ENCODE measurements around the gene ASH1L.
"Not testable (repeated sequence)": the region's sequence is repeated elsewhere in the genome, so short reads cannot be mapped to it uniquely, and the experiment has no call there.

ASH1L gene

DNA sequence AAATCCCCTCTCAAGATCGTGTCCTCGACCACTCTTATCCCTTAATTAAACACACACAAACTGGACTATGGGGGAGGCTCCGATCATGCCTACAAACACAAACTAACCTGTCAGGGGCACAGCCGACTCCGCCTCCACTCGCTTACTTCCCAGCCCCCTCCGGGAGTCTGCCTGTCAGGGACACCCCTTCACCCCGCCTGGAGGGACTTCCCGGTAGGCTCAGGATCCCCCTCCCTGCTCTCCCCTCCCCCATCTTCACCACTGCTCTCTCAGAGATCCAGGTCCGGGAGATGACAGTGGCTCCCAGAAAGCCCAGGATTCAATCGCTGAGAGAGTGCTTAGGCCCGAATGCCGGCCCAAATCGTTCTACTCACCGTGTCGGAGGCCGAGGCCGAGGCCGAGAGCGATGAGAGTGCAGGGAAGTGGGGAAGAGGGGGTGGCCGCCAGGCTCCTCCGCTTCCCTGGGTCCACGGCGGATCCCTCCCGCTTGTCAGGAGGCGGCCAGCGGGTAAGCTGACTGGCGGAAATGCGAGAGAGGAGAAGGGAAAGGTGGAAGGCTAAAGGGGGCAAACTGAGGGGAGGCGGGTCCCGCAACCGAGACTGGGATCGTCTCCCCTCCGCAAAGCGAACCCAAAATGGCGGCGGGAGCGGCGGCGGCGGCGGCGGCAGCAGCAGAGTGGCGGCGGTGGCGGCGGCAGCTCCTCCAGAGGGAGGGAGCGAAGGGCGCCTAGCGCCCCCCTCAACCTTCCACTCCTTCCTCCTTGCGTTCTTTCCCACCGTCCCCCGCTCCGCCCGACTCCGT lies 623 bp downstream of the ASH1L start:
- not testable (repeated sequence) for DNase-seq (ENCODE audit: low read depth, low spot score)
- peak overlapping the region; percentile 92 for H3K27ac ChIP-seq

DNA sequence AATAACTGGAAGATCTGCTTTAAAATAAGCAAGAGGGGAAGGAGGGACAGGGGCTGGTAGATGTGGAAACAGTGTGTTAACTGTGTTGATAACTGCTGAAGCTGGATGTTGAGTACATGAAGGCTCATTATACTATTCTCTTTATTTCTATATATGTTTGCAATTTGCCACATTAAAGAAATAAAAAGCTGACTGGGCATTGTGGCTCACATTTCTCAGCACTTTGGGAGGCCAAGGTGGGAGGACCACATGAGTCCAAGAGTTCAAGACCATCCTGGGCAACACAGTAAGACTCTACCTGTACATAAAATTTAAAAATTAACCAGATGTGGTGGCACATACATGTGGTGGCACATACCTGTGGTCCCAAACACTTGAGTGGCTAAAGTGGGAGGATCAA lies 6.7 kb downstream of the ASH1L start:
- no peak for DNase-seq (ENCODE audit: low read depth, low spot score)

DNA sequence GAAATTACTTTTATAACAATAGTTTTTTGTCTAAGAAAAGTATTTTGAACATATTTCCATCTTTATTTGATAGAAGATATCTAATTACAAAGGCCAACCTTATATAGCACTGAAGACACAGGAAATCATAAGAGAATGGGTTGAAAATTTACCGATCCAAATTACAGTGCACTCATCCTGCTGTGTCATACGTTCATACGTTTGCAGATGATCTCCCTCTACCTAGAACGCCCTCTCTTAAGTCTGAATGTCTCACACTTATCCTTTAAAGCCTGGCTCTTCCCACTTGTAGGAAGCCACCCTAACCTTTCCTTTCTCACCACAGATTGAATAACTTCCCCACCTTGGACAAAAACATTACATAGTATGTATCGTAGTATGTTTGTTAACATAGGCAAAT lies 9.3 kb downstream of the ASH1L start:
- no peak for DNase-seq (ENCODE audit: low read depth, low spot score)
- H3K27ac ChIP-seq = no peak overlapping the region

More for the DNA sequence above, 6.7 kb downstream of the ASH1L start:
- H3K27ac ChIP-seq = no peak overlapping the region

DNA sequence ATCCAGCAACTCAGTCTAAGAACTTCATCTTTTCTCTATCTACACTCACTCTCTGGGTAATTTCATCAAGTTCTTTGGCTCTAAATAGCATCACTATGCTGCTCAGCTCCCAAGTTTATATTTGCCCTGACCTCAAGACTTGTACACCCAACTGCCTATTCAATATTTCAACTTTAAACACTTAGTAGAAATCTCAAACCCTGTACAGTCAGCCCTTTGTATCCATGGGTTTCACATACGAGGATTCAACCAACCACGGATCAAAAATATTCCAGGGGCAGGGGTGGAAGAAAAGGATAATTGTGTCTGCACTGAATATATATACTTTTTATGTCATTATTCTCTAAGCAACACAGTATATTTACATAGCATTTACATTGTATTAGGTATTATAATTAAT lies 13.9 kb downstream of the ASH1L start:
- no peak for DNase-seq (ENCODE audit: low read depth, low spot score)
- H3K27ac ChIP-seq = no peak overlapping the region

DNA sequence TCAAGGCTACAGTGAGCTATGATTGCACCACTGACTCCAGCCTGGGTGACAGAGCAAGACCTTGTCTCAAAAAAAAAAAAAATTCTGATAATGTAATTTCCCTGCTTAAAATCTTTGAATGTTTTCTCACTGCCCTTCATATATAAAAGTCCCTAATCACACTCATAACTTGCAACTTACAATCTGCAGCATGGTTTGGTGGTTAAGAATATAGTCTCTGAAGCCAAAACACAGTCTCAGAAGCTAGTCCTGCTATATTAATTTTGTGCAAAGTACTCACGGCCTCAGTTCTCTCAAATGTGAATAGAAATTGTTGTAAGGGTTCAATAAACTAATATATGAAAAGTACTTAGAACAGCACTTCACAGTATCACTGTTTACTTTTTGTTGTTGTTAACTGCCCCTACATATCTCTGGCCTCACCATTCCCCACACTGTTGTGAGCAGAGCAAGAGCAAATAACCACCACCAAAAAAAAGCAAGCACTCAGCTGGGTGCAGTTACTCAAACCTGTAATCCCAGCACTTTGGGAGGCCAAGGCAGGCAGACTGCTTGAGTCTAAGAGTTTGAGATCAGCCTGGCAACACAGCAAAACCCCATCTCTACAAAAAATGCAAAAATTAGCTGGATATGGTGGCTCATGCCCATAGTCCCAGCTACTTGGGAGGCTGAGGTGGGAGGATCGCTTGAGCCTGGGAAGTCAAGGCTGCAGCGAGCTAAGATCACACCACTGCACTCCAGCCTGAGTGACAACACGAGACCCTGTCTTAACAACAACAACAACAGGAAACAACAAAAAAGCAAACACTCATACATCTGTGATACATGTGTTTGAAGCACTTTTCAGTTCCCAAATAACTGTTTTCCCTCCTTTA lies 22.4 kb downstream of the ASH1L start:
- no peak overlapping the region for H3K27ac ChIP-seq
- DNase-seq (ENCODE audit: low read depth, low spot score) = no peak

DNA sequence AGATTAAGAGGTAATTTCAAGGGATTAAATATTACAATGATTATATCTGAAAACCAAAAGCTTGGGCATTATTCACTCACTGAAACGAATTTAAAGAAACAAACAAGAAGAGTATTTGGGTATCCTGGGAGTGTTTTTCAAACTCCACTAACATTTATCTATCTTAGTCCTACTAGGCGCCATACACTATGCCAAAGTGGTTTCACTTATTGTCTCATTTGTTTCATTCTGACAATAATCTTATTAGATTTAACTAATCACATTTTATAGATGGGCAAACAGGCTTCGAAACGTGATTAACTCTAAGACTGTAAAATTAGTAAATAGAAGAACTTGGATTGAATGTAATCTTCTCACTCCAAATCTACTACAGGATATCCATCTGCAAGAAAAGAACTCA lies 25.4 kb downstream of the ASH1L start:
- no peak overlapping the region for H3K27ac ChIP-seq
- no peak for DNase-seq (ENCODE audit: low read depth, low spot score)

DNA sequence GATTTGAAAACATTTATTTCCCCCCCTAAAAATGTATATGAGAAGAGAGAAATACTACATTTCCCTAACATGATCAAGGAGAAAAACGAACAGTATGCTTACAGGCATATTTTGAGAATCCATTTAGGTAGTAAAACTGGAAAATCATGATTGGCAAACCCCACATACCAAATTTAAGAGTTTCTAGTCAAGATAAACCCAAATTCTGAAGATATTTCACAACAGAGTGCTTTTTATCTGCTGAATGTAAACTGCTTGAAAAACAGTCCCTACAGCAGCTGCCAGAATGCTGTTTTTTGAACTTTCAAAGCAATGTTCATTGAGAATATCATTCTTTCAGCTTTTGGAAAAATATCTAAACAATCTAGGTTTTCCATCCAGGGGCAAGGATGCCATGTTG lies 31.0 kb downstream of the ASH1L start:
- H3K27ac ChIP-seq = no peak overlapping the region

DNA sequence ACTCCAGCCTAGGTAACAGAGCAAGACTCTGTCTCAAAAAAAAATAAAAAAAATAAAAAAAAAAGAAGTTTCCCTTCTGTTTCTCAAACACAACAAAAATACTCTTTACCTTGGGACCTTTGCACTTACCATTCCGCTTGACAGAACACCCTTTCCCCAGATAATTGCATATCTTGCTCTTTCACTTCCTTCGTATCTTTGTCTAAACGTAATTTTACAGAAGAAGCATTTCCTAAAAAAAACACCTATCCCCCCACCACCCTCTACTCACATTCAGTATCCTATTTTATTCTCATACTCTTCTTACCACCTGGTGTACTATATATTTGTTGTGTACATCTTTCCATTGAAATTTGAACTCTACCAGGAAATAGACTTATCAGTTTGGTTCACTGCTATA lies 32.7 kb downstream of the ASH1L start:
- no peak for DNase-seq (ENCODE audit: low read depth, low spot score)
- H3K27ac ChIP-seq = no peak overlapping the region

More for the DNA sequence above, 31.0 kb downstream of the ASH1L start:
- no peak for DNase-seq (ENCODE audit: low read depth, low spot score)

DNA sequence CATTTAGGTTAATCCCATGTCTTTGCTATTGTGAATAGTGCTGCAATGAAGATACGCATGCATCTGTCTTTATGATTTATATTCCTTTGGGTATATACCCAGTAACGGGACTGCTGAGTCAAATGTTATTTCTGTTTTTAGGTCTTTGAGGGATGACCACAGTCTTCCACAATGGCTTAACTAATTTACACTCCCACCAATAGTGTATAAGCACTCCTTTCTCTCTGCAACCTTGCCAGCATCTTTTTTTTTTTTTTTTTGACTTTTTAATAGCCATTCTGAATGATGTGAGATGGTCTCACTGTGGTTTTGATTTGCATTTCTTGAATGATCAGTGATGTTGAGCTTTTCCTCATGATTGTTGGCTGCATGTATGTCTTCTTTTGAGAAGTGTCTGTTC lies 33.5 kb downstream of the ASH1L start:
- DNase-seq (ENCODE audit: low read depth, low spot score) = no peak
- H3K27ac ChIP-seq = no peak overlapping the region

DNA sequence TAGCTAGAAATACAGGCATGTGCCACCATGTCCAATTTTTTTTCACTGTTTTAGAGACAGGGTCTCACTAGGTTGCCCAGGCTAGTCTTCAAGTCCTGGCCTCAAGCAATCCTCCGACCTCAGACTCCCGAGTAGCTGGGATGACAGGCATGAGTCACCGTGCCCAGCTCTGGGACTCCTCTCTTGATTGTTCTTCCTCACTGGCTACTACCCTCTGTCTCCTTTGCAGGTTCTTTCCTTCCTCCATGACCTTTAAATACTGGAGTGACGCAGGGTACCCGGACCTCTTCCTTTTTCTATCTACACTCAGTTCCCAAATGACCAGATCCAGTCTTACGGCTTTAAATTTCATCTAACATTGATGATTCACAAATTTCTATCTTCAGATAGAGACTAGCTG lies 34.9 kb downstream of the ASH1L start:
- H3K27ac ChIP-seq = no peak overlapping the region
- DNase-seq (ENCODE audit: low read depth, low spot score) = no peak

DNA sequence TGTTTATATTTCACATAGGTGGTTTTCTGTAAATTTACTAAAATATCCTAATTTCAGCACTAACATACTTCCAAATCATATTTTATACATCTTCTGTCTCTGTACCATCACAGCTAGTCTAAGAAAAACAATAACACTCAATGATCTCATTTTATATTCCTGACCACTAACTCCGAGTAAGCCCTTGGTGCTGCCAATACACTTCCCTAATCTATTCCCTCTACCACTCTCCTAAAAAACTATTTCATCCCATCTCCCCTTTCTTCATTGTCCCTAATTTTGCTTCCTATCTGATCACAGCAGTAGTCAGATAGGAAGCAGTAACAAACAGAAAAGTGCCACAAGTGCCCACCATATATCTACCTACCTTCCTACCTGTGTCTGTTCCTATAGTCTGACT lies 36.2 kb downstream of the ASH1L start:
- no peak for DNase-seq (ENCODE audit: low read depth, low spot score)
- H3K27ac ChIP-seq = no peak overlapping the region

DNA sequence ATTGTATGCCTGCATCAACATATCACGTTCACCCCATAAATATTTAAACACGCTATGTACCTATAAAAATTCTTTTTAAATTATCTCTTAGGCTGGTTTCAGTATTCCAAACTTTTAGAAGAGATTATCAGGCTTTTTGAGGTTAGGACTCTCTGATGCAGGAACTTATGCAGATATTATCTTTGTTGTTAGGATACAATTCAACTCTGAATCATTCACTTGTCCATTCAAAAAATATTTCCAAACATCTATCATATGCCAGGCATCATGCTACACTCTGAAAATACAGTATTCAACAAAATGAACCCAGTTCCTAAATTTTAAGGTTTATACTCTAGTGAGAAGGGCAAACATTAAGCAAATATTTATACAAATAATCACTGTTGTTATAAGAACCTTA lies 40.5 kb downstream of the ASH1L start:
- DNase-seq (ENCODE audit: low read depth, low spot score) = no peak
- no peak overlapping the region for H3K27ac ChIP-seq

DNA sequence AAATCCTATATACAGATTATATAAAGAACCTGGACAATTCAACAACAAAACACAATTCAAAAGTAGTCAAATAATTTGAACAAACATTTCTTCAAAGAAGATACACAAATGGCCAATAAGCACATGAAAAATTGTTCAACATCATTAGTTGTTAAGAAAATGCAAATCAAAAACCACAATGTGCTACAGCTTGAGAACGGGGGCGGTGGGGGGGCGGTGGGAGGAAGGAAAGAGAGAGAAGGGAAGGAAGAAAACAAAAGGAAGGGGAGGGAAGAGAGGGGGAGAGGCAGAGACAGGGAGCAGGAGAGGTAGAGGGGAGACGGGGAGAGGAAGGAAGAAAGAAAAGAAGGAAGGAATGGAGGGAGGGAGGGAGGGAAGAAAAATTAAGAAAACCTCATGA lies 44.1 kb downstream of the ASH1L start:
- DNase-seq (ENCODE audit: low read depth, low spot score) = no peak
- H3K27ac ChIP-seq = no peak overlapping the region

DNA sequence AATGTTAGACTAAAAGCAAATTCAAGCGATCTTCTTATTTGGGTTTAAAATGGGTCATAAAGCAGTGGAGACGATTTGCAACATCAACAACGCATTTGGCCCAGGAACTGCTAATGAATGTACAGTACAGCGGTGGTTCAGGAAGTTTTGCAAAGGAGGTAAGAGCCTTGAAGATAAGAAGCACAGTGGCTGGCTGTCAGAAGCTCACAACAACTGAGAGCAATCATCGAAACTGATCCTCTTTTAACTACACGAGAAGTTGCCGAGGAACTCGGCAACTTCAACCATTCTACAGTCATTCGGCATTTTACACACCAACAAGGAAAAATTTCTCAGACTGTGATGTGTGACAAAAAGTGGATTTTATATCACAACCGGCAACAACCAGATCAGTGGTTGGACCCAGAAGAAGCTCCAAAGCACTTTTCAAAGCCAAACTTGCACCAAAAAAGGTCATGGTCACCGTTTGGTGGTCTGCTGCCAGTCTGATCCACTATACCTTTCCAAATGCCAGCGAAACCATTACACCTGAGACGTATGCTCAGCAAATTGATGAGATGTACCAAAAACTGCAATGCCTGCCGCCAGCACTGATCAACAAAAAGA lies 47.9 kb downstream of the ASH1L start:
- H3K27ac ChIP-seq = no peak overlapping the region
- DNase-seq (ENCODE audit: low read depth, low spot score) = no peak

DNA sequence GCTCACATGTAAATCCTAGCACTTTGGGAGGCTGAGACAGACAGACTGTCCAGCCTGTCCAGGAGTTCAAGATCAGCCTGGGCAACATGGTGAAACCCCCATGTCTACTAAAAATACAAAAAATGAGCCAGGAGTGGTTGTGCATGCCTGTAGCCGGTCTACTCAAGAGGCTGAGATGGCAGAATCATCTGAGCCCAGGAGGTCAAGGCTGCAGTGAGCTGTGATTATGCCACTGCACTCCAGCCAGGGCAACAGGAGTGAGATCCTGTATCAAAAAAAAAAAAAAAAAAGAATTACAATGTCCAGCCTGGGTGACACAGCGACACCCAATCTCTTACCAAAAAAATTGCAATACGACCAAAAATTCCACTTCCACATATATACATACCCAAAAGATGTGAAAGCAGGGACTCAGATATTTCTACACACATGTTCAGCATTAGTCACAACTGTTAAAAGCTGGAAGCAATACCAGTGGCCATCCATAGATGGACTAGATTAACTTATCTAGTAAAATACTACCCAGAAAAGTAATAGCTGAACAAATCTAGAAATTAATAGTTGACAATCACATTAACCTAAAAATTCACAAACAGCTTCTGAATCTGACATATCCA lies 49.2 kb downstream of the ASH1L start:
- no peak for DNase-seq (ENCODE audit: low read depth, low spot score)
- H3K27ac ChIP-seq = no peak overlapping the region

DNA sequence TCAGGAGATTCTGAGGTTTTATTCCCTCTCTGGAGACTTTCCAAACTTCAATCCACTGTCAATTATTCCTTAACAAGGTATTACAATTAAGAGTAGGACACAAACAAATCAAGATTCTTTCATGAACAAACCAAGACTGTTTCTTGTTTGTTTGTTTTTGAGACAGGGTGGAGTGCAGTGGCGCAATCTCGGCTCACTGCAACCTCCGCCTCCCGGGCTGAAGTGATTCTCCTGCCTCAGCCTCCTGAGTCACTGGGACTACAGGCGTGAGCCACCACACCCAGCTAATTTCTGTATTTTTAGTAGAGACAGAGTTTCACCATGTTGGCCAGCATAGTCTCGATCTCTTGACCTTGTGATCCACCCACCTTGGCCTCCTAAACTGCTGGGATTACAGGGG lies 51.2 kb downstream of the ASH1L start:
- peak overlapping the region; percentile 18 for H3K27ac ChIP-seq
- DNase-seq (ENCODE audit: low read depth, low spot score) = not testable (repeated sequence)

DNA sequence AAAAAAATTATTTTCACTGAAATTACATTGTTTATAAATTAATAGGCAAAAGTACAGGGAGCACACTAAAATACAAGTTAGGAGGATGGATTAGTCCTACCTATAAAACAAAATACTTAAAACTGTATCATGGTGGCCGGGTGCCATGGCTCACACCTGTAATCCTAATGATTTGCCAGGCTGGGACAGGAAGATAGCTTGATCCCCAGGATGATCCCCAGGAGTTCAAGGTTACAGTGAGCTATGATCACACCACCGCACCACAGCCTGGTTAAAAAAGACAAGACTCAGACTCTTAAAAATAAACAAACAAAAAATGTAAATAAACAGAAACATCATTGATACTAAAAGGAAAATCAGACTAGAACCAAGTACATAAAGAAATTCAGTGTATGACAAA lies 53.5 kb downstream of the ASH1L start:
- H3K27ac ChIP-seq = no peak overlapping the region
- no peak for DNase-seq (ENCODE audit: low read depth, low spot score)

DNA sequence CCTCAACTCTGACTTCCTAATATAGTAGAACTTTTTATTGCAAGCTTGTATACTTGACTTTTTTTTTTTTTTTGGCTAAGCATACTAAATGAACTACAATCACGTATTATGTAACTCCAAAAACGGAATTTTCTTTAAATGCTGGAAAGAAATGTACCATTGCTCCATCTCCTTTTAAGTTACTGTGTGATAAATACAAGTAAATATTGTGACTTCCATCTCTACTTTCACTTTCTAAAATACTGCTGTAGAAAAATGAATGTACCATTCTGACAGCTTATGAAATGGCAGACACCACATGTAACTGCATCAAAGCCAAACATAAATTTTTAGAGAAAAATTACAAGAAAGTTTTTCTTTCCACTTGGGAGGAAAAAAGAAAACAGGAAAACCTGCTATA lies 54.7 kb downstream of the ASH1L start:
- no peak for DNase-seq (ENCODE audit: low read depth, low spot score)
- H3K27ac ChIP-seq = no peak overlapping the region

DNA sequence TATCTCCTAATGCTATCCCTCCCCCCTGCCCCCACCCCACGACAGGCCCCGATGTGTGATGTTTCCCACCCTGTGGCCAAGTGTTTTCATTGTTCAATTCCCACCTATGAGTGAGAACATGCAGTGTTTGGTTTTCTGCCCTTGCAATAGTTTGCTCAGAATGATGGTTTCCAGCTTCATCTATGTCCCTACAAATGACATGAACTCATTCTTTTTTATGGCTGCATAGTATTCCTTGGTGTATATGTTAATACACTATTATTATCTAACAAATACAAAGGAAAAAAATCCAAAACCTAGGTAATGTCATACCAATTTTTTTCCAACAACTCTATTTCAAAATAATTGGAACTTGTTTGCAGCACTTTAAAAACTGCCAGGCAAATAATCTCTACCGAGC lies 56.6 kb downstream of the ASH1L start:
- not testable (repeated sequence) for H3K27ac ChIP-seq; DNase-seq (ENCODE audit: low read depth, low spot score)

DNA sequence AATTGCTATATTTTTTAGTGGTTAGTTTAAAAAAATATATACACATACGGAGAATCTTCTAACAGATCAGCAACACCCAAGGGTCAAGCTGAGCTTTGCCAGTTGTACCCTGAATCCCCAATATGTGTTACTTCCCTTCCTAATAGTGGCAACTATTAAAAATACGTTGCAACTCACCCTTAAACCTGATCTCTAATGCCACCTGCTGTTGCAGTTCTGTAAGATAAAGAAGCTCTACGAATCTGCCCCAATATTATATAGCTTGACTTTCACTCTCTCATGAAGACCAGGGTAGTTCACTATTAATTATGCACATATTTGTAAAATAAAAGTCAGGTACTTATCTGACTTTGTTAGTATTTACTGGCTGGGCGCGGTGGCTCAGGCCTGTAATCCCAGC lies 58.4 kb downstream of the ASH1L start:
- no peak overlapping the region for H3K27ac ChIP-seq
- DNase-seq (ENCODE audit: low read depth, low spot score) = no peak
